HG03103 (cell line): Measurements from ENCODE around the gene GATA6.

Source experiments
- ATAC-seq: cut with Tn5 transposase; IDR thresholded peaks from one replicate; pipeline ENCODE4 v1.9.1; 2021; ENCODE audit warnings: low read depth; ENCODE audit not compliant: unreplicated experiment

The GATA6 gene

GRCh38 chr18:22233266-22233665, 63.9 kb downstream of the GATA6 start:
- ATAC-seq = no peak

- ATAC-seq = no peak
Measured at GRCh38 chr18:22238036-22238435, 68.6 kb downstream of the GATA6 start.

DNA sequence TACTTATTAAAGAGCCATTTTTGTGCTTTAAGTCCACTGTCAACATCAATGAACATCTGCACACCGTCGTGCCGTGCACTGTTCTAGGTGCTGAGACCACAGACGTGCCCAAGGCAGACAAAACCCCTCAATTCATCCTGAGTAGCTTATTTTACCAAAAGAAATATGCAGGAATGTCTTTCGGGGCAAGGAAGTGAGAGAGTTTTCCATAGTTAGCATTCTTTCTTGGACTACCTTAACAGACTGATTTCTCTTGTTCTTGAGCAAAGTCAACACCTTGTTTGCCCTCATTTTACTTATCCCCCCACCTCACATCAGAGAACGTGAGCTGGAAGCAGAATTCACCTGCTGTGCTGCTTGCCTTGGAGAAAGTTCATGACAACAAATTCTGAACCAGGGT, 69.3 kb downstream of the GATA6 start:
- ATAC-seq = no peak

DNA sequence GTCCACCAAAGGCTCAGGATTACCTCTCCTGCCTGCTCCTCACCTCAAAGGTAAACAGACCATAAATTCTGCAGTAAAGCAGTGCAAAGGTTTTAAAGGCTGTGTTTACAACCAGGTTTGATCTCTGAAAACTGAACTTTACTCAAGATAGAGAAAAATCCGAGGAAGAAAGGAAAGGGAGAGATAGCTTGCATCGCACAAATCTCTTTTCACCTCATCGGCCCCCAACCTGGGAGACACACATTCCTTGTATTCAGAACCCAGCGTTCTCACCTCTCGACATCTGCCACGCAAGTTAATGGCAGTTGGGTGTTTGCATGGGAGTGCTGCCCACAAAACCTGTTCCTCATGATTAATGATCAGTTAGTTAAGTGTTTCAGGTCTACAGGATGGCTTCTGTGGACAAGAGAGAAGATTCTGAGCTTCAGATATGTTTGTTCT, 72.6 kb downstream of the GATA6 start:
- ATAC-seq = no peak

- ATAC-seq = no peak
Measured at GRCh38 chr18:22243513-22243912, 74.1 kb downstream of the GATA6 start.

GRCh38 chr18:22250026-22250425, 80.6 kb downstream of the GATA6 start:
- ATAC-seq = no peak

DNA sequence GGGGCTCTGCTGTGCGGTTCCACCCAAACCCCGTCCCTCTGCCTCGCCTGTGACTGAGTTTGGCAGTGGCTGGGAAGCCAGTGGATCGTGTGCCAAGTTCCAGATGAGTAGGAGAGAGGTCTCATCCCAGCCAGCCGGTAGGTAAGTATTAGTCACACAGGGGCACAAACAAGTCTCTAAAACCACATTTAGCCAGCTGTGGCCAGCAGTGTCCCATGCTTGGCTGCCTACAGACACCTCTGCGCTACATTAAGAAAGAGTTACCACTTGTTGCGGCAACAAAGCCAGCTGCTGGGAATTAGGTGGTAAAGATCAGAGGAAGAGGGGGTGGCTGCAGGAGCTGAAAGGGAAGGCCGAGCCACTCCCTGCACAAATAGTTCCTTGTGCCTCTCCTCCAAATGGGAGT, 81.2 kb downstream of the GATA6 start:
- ATAC-seq = no peak
